IMR-90 (cell line): ENCODE data around the gene CNOT6. TPM values are rescaled to one million over a fixed set of nuclear protein-coding genes. Genes with fewer than 3 reads are reported as not detected.
A peak's percentile ranks its signal among the peaks of the same experiment; 100 is the strongest.

Experiments used
- ATAC-seq: fragments of 200-7000 bp; cut with Tn5 transposase; 2 replicates; pipeline ENCODE4 v1.9.1; 2020; ENCODE audit warnings: low read depth, mild to moderate bottlenecking, moderate library complexity
- BruUV-seq: library from RNA; stranded (reverse); fragments of 400-500 nt; replicated peaks from 2 replicates; lab custom pipeline; 2021; lab: Mats Ljungman, UMichigan
- CTCF ChIA-PET: fragments of 300-600 bp; formaldehyde crosslinking; extraction: SDS; loops from one replicate; lab custom pipeline; 2021; ENCODE audit warnings: antibody characterized with exemption; lab: Yijun Ruan, JAX
- POLR2A ChIA-PET: fragments of 300-600 bp; sonication (Branson Sonifier 250); formaldehyde crosslinking; loops from one replicate; lab custom pipeline; 2022; ENCODE audit warnings: antibody characterized with exemption; ENCODE audit not compliant: unreplicated experiment; lab: Charles Lee
- DNase-seq: peaks from one replicate; pipeline ENCODE4 v3.0.0; 2013
- H2AFZ ChIP-seq: replicated peaks from 2 replicates; pipeline ENCODE3; 2013; ENCODE audit warnings: low read length, mild to moderate bottlenecking; ENCODE audit not compliant: poor library complexity
- H2AK5ac ChIP-seq: 2 replicates; pipeline ENCODE4 v1.6.1; 2013; ENCODE audit warnings: low read depth, low read length, inconsistent platforms
- H2AK9ac ChIP-seq: replicated peaks from 2 replicates; pipeline ENCODE3; 2013; ENCODE audit warnings: mild to moderate bottlenecking, low read depth, low read length, moderate library complexity; ENCODE audit not compliant: poor library complexity
- H2BK120ac ChIP-seq: 2 replicates; pipeline ENCODE4 v1.6.1; 2013; ENCODE audit warnings: low read depth, low read length, inconsistent platforms
- H2BK15ac ChIP-seq: 3 replicates; pipeline ENCODE4 v1.6.1; 2013; ENCODE audit warnings: low read depth, low read length, inconsistent platforms
- H2BK20ac ChIP-seq: 2 replicates; pipeline ENCODE4 v1.6.1; 2013; ENCODE audit warnings: low read depth, mild to moderate bottlenecking, inconsistent platforms, low read length, moderate library complexity
- H2BK5ac ChIP-seq: 2 replicates; pipeline ENCODE4 v1.6.1; 2013; ENCODE audit warnings: mild to moderate bottlenecking, low read depth, low read length, inconsistent platforms; ENCODE audit not compliant: poor library complexity, severe bottlenecking
- H3K14ac ChIP-seq: replicated peaks from 2 replicates; pipeline ENCODE4 v1.6.1; 2013; ENCODE audit warnings: low read depth, low read length, inconsistent platforms
- H3K18ac ChIP-seq: 2 replicates; pipeline ENCODE4 v1.6.1; 2013; ENCODE audit warnings: low read depth, low read length, control low read depth
- H3K23ac ChIP-seq: 2 replicates; pipeline ENCODE4 v1.6.1; 2013; ENCODE audit warnings: low read depth, low read length, inconsistent platforms
- H3K27ac ChIP-seq: 2 replicates; pipeline ENCODE4 v1.5.1; 2013; ENCODE audit warnings: mild to moderate bottlenecking, control low read depth, low read length; ENCODE audit not compliant: insufficient read depth
- H3K27me3 ChIP-seq: 2 replicates; pipeline ENCODE4 v1.6.1; 2013; ENCODE audit warnings: low read length; ENCODE audit not compliant: control insufficient read depth, insufficient read depth
- H3K36me3 ChIP-seq: 2 replicates; pipeline ENCODE4 v1.6.1; 2013; ENCODE audit warnings: low read length, mixed read lengths; ENCODE audit not compliant: control insufficient read depth, insufficient read depth
- H3K4ac ChIP-seq: 2 replicates; pipeline ENCODE4 v1.6.1; 2013; ENCODE audit warnings: low read depth, low read length, inconsistent platforms
- H3K4me1 ChIP-seq: 2 replicates; pipeline ENCODE4 v1.6.1; 2013; ENCODE audit warnings: low read length, mixed read lengths; ENCODE audit not compliant: control insufficient read depth, insufficient read depth
- H3K4me2 ChIP-seq: 2 replicates; pipeline ENCODE4 v1.6.1; 2013; ENCODE audit warnings: low read depth, mild to moderate bottlenecking, control low read depth, low read length, moderate library complexity
- H3K4me3 ChIP-seq: 2 replicates; pipeline ENCODE4 v1.5.1; 2013; ENCODE audit warnings: low read depth, mild to moderate bottlenecking, control low read depth, low read length, moderate library complexity; ENCODE audit not compliant: insufficient read depth
- H3K56ac ChIP-seq: 2 replicates; pipeline ENCODE4 v1.6.1; 2013; ENCODE audit warnings: low read length, inconsistent platforms; ENCODE audit not compliant: insufficient read depth; ENCODE audit errors: extremely low read depth
- H3K79me1 ChIP-seq, 2 experiments: 2 replicates each; pipeline ENCODE4 v1.6.1; 2013; ENCODE audit warnings: low read length in 2 of 2, inconsistent platforms in 1 of 2, low read depth in 1 of 2
- H3K9ac ChIP-seq: 2 replicates; pipeline ENCODE4 v1.6.1; 2013; ENCODE audit warnings: low read depth, low read length, control low read depth
- H3K9me1 ChIP-seq: 2 replicates; pipeline ENCODE4 v1.6.1; 2013; ENCODE audit warnings: low read length, inconsistent platforms; ENCODE audit not compliant: insufficient read depth
- H3K9me3 ChIP-seq: 2 replicates; pipeline ENCODE4 v1.6.1; 2013; ENCODE audit warnings: low read length; ENCODE audit not compliant: control insufficient read depth, insufficient read depth
- H4K20me1 ChIP-seq: 2 replicates; pipeline ENCODE4 v1.6.1; 2013; ENCODE audit warnings: low read length, inconsistent platforms; ENCODE audit not compliant: insufficient read depth
- H4K5ac ChIP-seq: 2 replicates; pipeline ENCODE4 v1.6.1; 2013; ENCODE audit warnings: mild to moderate bottlenecking, low read depth, low read length, control low read depth
- H4K8ac ChIP-seq, 2 experiments: 2 replicates each; pipeline ENCODE4 v1.6.1; 2013; ENCODE audit warnings: low read depth in 2 of 2, low read length in 2 of 2, control low read depth in 1 of 2, inconsistent platforms in 1 of 2
- H4K91ac ChIP-seq: 2 replicates; pipeline ENCODE4 v1.6.1; 2013; ENCODE audit warnings: low read depth, low read length, inconsistent platforms; ENCODE audit not compliant: insufficient read depth
- BHLHE40 ChIP-seq: fragments of 150-350 bp; IDR thresholded peaks from 2 replicates; pipeline ENCODE4 v1.6.1; 2016; ENCODE audit warnings: mild to moderate bottlenecking, low read depth, low read length
- CEBPB ChIP-seq: IDR thresholded peaks from 2 replicates; pipeline ENCODE4 v1.6.1; 2012; ENCODE audit warnings: low read depth, low read length, improper control_type of control experiment
- CHD1 ChIP-seq: IDR thresholded peaks from 2 replicates; pipeline ENCODE4 v1.6.1; 2012; ENCODE audit warnings: low read depth, low read length, improper control_type of control experiment
- ELK1 ChIP-seq: fragments of 150-350 bp; IDR thresholded peaks from 2 replicates; pipeline ENCODE4 v1.6.1; 2016; ENCODE audit warnings: low read depth, mild to moderate bottlenecking, low read length, moderate library complexity, borderline replicate concordance
- FOS ChIP-seq: fragments of 150-350 bp; IDR thresholded peaks from 2 replicates; pipeline ENCODE4 v1.6.1; 2016; ENCODE audit warnings: low read depth, low read length
- MAFK ChIP-seq: IDR thresholded peaks from 2 replicates; pipeline ENCODE4 v1.6.1; 2012; ENCODE audit warnings: low read depth, low read length, improper control_type of control experiment
- MAZ ChIP-seq: IDR thresholded peaks from 2 replicates; pipeline ENCODE4 v1.6.1; 2012; ENCODE audit warnings: low read depth, mild to moderate bottlenecking, low read length, improper control_type of control experiment, moderate library complexity, borderline replicate concordance
- MXI1 ChIP-seq: IDR thresholded peaks from 2 replicates; pipeline ENCODE4 v1.6.1; 2012; ENCODE audit warnings: low read depth, mild to moderate bottlenecking, low read length, moderate library complexity, borderline replicate concordance
- NFE2L2 ChIP-seq: fragments of 150-350 bp; IDR thresholded peaks from 2 replicates; pipeline ENCODE4 v1.6.1; 2016; ENCODE audit warnings: low read depth, mild to moderate bottlenecking, low read length
- POLR2A ChIP-seq: IDR thresholded peaks from 2 replicates; pipeline ENCODE4 v1.6.1; 2012; ENCODE audit warnings: mild to moderate bottlenecking, low read depth, low read length
- RAD21 ChIP-seq: IDR thresholded peaks from 2 replicates; pipeline ENCODE4 v1.6.1; 2012; ENCODE audit warnings: low read length, improper control_type of control experiment
- RCOR1 ChIP-seq: IDR thresholded peaks from 2 replicates; pipeline ENCODE4 v1.6.1; 2012; ENCODE audit warnings: mild to moderate bottlenecking, low read length, improper control_type of control experiment; ENCODE audit not compliant: insufficient replicate concordance
- RFX5 ChIP-seq: IDR thresholded peaks from 2 replicates; pipeline ENCODE4 v1.8.0; 2012; ENCODE audit warnings: low read depth, mild to moderate bottlenecking, low read length, moderate library complexity
- SMC3 ChIP-seq: fragments of 150-350 bp; IDR thresholded peaks from 2 replicates; pipeline ENCODE4 v1.6.1; 2016; ENCODE audit warnings: low read depth, mild to moderate bottlenecking, antibody characterized with exemption, low read length, moderate library complexity
- USF2 ChIP-seq: fragments of 150-350 bp; IDR thresholded peaks from 2 replicates; pipeline ENCODE4 v1.6.1; 2017; ENCODE audit warnings: mild to moderate bottlenecking, antibody characterized with exemption, low read length, low read depth
- WGBS, 2 experiments: methylation state at CpG; one replicate each; pipeline versions ENCODE4 v1.1.5 to v1.1.7; 2013; ENCODE audit warnings: missing lambda C conversion rate in 2 of 2; ENCODE audit not compliant: insufficient read length in 1 of 2; ENCODE audit errors: extremely low coverage in 2 of 2; 5-methylcytosine and 5-hydroxymethylcytosine counted together
- dilution Hi-C: fragments of 300-500 bp; cut with HindIII; formaldehyde crosslinking; loops from one replicate; pipeline ENCODE4 v1.14.3; 2018; ENCODE audit warnings: low sequenced_read_pairs; ENCODE audit not compliant: unreplicated experiment
- in situ Hi-C: fragments of 300-500 bp; cut with MboI; formaldehyde crosslinking; loops from 3 replicates; pipeline ENCODE4 v1.14.3; 2019; ENCODE audit warnings: low sequenced_read_pairs, inconsistent platforms, mixed read lengths
- intact Hi-C: fragments of 100-400 bp; cut with micrococcal nuclease; formaldehyde crosslinking; loops from 2 replicates; pipeline ENCODE4 v1.10.0; 2022
- polyA plus RNA-seq, 3 experiments: library from polyadenylated mRNA; depleted of rRNA; stranded (reverse); fragments of >200 nt; gene quantifications; 2 replicates each; pipeline ENCODE4 v1.2.3, GENCODE V29; 2012; ENCODE audit warnings: low replicate concordance in 1 of 3
- total RNA-seq: library from RNA; depleted of rRNA; stranded (reverse); fragments of >200 nt; gene quantifications from 2 replicates; pipeline ENCODE4 v1.2.3, GENCODE V29; 2012
- TF ChIP-seq, protein P1 (sequence below): conservative IDR thresholded peaks from 2 replicates; pipeline ENCODE4 v1.5.1; 2012; ENCODE audit warnings: mild to moderate bottlenecking, low read depth, low read length, improper control_type of control experiment

The CNOT6 gene
- total and polyA plus RNA-seq, 2 of the 4 experiments (the other 2 are of a cell fraction), result 9.7 to 10.8 TPM

- Histone ChIP-seq H2AFZ (no peak overlapping the region), H2BK20ac (no peak overlapping the region), H4K20me1 (no peaks in the 10 kb centered on the region), H3K9me3 (no peaks in the 10 kb centered on the region), H4K5ac (no peak overlapping the region), H3K4me2 (no peak overlapping the region), H2AK5ac (no peak overlapping the region), H3K27ac (no peak overlapping the region), H3K18ac (no peak overlapping the region), H3K14ac (no peak overlapping the region), H3K23ac (no peak overlapping the region), H3K9me1 (no peaks in the 10 kb centered on the region), H2AK9ac (peak overlapping the region; percentile 45), H3K36me3 (no peaks in the 10 kb centered on the region), H4K91ac (no peak overlapping the region), H2BK5ac (no peak overlapping the region), H3K27me3 (peaks cover 11% of the 10 kb centered on the region), H4K8ac (no peak overlapping the region), H3K4me3 (no peak overlapping the region), H2BK120ac (no peak overlapping the region), H3K4ac (no peak overlapping the region), H3K79me1 (no peaks in the 10 kb centered on the region), H3K56ac (no peak overlapping the region), H2BK15ac (no peak overlapping the region), H3K9ac (no peak overlapping the region), H3K4me1 (no peaks in the 10 kb centered on the region)
- ChIA-PET CTCF (interaction anchor here (0.6 to 3.4 kb wide), 2 partner anchors 17 to 176 kb away, joined by 4 to 27 read pairs; no protein-coding TSS in a partner anchor), POLR2A (no interaction called here)
- in situ Hi-C loops (loop anchor here (5.0 to 25.0 kb wide), 2 partner anchors 178 to 333 kb away; partner anchors contain the start of gene MAPK9), dilution Hi-C loops (no loop called here), intact Hi-C loops (loop anchor here (5.0 kb wide), 2 partner anchors 137 to 202 kb away; no protein-coding TSS in a partner anchor)
- ATAC-seq, result no peak
- TF ChIP-seq MXI1, result no peak
- TF ChIP-seq POLR2A, result no peak
- TF ChIP-seq USF2, result no peak
- TF ChIP-seq CEBPB, result no peak
- TF ChIP-seq RFX5, result no peak
- no peak for TF ChIP-seq CHD1
- no peak for TF ChIP-seq ELK1
- TF ChIP-seq MAZ, result no peak
- no peak for TF ChIP-seq RAD21
- TF ChIP-seq FOS, result no peak
- no peak for TF ChIP-seq BHLHE40
- TF ChIP-seq SMC3, result no peak
- no peak for TF ChIP-seq RCOR1
- no peak for TF ChIP-seq NFE2L2
- TF ChIP-seq, protein P1, sequence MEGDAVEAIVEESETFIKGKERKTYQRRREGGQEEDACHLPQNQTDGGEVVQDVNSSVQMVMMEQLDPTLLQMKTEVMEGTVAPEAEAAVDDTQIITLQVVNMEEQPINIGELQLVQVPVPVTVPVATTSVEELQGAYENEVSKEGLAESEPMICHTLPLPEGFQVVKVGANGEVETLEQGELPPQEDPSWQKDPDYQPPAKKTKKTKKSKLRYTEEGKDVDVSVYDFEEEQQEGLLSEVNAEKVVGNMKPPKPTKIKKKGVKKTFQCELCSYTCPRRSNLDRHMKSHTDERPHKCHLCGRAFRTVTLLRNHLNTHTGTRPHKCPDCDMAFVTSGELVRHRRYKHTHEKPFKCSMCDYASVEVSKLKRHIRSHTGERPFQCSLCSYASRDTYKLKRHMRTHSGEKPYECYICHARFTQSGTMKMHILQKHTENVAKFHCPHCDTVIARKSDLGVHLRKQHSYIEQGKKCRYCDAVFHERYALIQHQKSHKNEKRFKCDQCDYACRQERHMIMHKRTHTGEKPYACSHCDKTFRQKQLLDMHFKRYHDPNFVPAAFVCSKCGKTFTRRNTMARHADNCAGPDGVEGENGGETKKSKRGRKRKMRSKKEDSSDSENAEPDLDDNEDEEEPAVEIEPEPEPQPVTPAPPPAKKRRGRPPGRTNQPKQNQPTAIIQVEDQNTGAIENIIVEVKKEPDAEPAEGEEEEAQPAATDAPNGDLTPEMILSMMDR, result no peak
- no peak for TF ChIP-seq MAFK
- 71% methylated on average over 7 of the region's 11 CpGs; no CpG with 5 or more reads in 1 of the 2 experiments for WGBS, 2 experiments
- BruUV-seq, result no TSS peak
- DNase-seq, result no peak
Observed at GRCh38 chr5:180470361-180470760, 23.8 kb upstream of the CNOT6 start.
